Measurements from ENCODE around the gene TMOD1. TPM values are rescaled to one million over a fixed set of nuclear protein-coding genes. Genes with fewer than 3 reads are reported as not detected.

Gene TMOD1
- total RNA-seq, 1 donor from 2014 or later, result 0.49 TPM

GRCh38 chr9:97519441-97519970, 18.0 kb downstream of the TMOD1 start:
- Mint-ChIP-seq H3K27ac (no peak overlapping the region), H3K4me3 (no peak overlapping the region), H3K36me3 (no peaks in the 10 kb centered on the region), H3K4me1 (peaks cover 30% of the 10 kb centered on the region), H3K27me3 (ENCODE audit: low read depth) (peaks cover 20% of the 10 kb centered on the region), H3K9me3 (no peaks in the 10 kb centered on the region)
- DNase-seq (ENCODE audit: low spot score in 2 of 2, unreplicated experiment in 2 of 2), result no peak
- TF ChIP-seq CTCF (IDR thresholded peaks at IDR 0.05; ENCODE audit: unreplicated experiment), result no peak

GRCh38 chr9:97521576-97522333, 20.3 kb downstream of the TMOD1 start:
- no peaks in the 10 kb centered on the region for H3K36me3 Mint-ChIP-seq

DNA sequence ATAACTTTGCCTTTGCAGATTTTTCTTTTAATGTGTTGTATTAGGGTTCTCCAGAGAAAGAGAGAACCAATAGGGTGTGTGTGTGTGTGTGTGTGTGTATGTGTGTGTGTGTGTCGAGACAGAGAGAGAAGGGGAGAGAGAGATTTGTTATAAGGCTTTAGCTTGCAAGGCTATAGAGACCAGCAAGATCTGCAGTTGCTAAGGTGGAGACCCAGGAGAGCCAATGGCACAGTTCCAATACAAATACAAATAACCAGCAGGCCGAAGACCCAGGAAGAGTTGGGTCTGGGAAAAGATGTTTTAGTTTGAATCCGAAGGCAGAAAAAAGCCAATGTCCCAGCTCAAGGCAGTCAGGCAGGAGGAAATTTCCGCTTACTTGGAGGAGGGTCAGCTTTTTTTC, 23.0 kb downstream of the TMOD1 start:
- no peak for TF ChIP-seq CTCF (IDR thresholded peaks at IDR 0.05; ENCODE audit: unreplicated experiment)
- no peak overlapping the region for H3K27ac Mint-ChIP-seq
- no peaks in the 10 kb centered on the region for H3K36me3 Mint-ChIP-seq
- no peaks in the 10 kb centered on the region for H3K9me3 Mint-ChIP-seq
- H3K4me1 Mint-ChIP-seq, result peaks cover 36% of the 10 kb centered on the region
- DNase-seq (ENCODE audit: low spot score in 2 of 2, unreplicated experiment in 2 of 2), result no peak
- peaks cover 3% of the 10 kb centered on the region for H3K27me3 Mint-ChIP-seq (ENCODE audit: low read depth)
- no peak overlapping the region for H3K4me3 Mint-ChIP-seq

More at GRCh38 chr9:97521576-97522333, 20.3 kb downstream of the TMOD1 start:
- peaks cover 30% of the 10 kb centered on the region for H3K4me1 Mint-ChIP-seq
- H3K27ac Mint-ChIP-seq, result no peak overlapping the region
- no peak for DNase-seq (ENCODE audit: low spot score in 2 of 2, unreplicated experiment in 2 of 2)
- H3K27me3 Mint-ChIP-seq (ENCODE audit: low read depth), result peaks cover 6% of the 10 kb centered on the region
- no peak overlapping the region for H3K4me3 Mint-ChIP-seq
- no peak for TF ChIP-seq CTCF (IDR thresholded peaks at IDR 0.05; ENCODE audit: unreplicated experiment)
- no peaks in the 10 kb centered on the region for H3K9me3 Mint-ChIP-seq

DNA sequence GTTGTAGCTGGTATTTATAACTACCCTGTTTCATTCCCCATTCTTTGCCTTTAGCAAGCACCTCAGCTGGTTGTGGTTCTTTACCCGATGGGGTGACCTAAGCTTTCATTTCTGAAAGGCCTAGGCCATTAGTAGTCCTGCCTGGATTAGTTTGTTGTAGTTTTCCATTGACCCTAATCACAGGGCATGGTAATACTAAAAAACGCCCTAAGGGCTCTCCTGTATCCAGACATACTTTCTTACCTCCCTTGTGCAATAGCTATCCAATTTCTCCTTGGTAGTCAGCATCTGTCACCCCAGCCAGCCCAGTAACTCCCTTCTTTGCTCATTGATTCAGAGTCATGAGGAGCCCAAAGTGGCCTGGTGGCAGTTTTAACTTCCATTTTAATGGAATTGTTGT, 24.0 kb downstream of the TMOD1 start:
- no peak for TF ChIP-seq CTCF (IDR thresholded peaks at IDR 0.05; ENCODE audit: unreplicated experiment)
- H3K36me3 Mint-ChIP-seq, result no peaks in the 10 kb centered on the region
- no peaks in the 10 kb centered on the region for H3K9me3 Mint-ChIP-seq
- peaks cover 3% of the 10 kb centered on the region for H3K27me3 Mint-ChIP-seq (ENCODE audit: low read depth)
- H3K4me3 Mint-ChIP-seq, result no peak overlapping the region
- H3K4me1 Mint-ChIP-seq, result peaks cover 30% of the 10 kb centered on the region
- no peak overlapping the region for H3K27ac Mint-ChIP-seq
- DNase-seq (ENCODE audit: low spot score in 2 of 2, unreplicated experiment in 2 of 2), result no peak

DNA sequence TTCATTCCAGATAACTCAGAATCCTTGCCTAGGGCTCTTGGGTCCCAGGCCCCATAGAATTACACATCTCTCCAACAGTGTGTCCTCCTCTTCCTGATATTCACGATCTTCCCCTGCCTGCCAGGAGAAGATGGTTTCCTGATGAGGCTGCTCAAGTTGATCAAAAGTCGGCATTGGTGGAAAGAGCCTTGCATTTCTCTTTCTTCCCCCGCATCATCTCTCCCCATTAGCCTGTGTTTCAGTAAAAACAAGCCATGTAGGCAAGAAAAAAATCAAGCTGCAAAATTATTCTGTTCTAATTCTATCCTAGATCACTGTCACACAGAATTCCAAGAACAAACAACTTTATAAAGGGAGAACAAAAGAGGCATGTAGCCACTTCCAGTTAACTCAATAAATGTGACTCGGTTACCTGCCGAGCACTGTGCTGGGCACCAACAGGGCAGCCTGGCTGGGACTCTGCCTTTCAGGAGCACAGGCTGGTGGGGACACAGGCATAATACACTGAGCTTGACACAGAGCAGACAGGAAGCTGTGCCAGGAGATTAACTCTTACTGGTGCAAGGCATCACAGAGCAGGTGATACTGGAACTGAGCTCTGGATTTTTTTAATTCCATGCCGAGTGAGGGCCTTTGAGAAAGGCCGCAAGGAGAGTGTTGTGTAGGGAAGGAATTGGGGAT, 25.6 kb downstream of the TMOD1 start:
- Mint-ChIP-seq H3K4me1 (peaks cover 29% of the 10 kb centered on the region), H3K9me3 (no peaks in the 10 kb centered on the region), H3K4me3 (no peak overlapping the region), H3K27me3 (ENCODE audit: low read depth) (peaks cover 3% of the 10 kb centered on the region), H3K27ac (peak overlapping the region; percentile 87), H3K36me3 (no peaks in the 10 kb centered on the region)
- no peak for TF ChIP-seq CTCF (IDR thresholded peaks at IDR 0.05; ENCODE audit: unreplicated experiment)
- DNase-seq (ENCODE audit: low spot score in 2 of 2, unreplicated experiment in 2 of 2), result no peak
